Measurements from ENCODE around the gene NXPH4. TPM values are rescaled to one million over a fixed set of nuclear protein-coding genes. Genes with fewer than 3 reads are reported as not detected.

NXPH4 gene
- total and polyA plus RNA-seq, 4 donors, result 0.15 to 0.94 (median 0.48) TPM

DNA sequence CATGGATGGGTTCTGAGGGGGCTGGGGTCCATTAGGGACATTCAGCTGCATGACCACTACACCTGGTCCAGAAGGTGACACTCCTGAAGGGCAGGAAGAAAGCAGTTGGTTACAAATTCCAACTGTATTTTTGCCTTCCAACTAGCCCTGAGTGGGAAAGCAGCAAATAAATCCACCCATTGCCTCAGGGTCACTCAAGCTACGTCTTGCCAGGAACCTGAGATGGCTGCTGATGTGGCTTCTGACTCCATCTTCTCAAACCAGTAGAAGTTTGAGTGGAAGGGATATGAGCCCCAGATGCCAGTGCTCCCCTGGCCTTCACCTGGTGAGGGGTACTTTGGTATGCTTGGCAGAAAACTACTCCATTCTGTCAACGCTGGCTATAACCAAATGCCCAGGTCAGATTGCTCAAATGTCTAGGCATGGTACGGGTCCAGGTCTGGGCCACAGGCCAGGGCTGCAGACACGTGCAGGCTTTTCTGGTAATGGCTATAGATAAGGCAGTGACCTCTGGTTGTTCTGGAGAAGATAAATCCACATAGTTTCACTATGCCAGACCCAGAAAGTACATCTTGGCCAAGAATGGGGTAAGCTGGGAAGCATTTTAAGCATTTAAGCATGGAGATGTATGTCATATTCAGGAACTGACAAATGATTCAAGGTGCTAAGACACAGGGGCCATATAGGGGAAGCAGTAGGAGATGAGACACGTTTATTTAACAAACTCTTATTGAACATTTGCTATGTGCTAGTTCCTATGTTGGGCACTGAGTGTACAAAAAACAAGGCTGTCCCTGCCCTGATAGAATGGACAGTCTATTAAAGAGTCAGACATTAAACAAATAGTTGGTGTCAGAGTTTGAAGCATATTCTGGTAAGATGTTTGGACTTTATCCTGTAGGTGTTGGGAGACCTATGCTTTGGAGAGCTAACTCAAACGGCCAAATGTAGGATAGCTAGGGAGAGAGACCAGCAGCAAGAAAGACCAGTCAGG is 42.7 kb downstream of the NXPH4 start:
- Histone ChIP-seq H3K9me3 (ENCODE audit: control insufficient read depth in 4 of 4, insufficient read depth in 3 of 4, low read length in 3 of 4) (no peaks in the 10 kb centered on the region), H3K36me3 (ENCODE audit: control insufficient read depth in 4 of 4, insufficient read depth in 4 of 4, low read length in 4 of 4) (peaks cover 0 to 43% (median 34%) of the 10 kb centered on the region in 4 donors), H3K27me3 (ENCODE audit: control insufficient read depth in 3 of 3, insufficient read depth in 3 of 3, low read length in 2 of 3) (no peaks in the 10 kb centered on the region), H3K27ac (ENCODE audit: low read depth in 1 of 2, low read length in 1 of 2) (peak overlapping the region in 1 of 2 donors; percentile 90), H3K4me3 (no peak overlapping the region), H3K9ac (ENCODE audit: insufficient read depth in 1 of 2, low read length in 2 of 2) (no peak overlapping the region), H3K4me1 (ENCODE audit: control insufficient read depth in 5 of 5, insufficient read depth in 5 of 5, low read length in 5 of 5) (peaks cover 0 to 11% (median 0%) of the 10 kb centered on the region in 5 donors)
- DNase-seq (no peak), ATAC-seq (ENCODE audit: insufficient read depth, low FRiP score) (no peak)
- TF ChIP-seq, protein P1, sequence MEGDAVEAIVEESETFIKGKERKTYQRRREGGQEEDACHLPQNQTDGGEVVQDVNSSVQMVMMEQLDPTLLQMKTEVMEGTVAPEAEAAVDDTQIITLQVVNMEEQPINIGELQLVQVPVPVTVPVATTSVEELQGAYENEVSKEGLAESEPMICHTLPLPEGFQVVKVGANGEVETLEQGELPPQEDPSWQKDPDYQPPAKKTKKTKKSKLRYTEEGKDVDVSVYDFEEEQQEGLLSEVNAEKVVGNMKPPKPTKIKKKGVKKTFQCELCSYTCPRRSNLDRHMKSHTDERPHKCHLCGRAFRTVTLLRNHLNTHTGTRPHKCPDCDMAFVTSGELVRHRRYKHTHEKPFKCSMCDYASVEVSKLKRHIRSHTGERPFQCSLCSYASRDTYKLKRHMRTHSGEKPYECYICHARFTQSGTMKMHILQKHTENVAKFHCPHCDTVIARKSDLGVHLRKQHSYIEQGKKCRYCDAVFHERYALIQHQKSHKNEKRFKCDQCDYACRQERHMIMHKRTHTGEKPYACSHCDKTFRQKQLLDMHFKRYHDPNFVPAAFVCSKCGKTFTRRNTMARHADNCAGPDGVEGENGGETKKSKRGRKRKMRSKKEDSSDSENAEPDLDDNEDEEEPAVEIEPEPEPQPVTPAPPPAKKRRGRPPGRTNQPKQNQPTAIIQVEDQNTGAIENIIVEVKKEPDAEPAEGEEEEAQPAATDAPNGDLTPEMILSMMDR (IDR thresholded peaks at IDR 0.05; ENCODE audit: control extremely low read depth, extremely low read depth), result no peak
- WGBS, 2 donors, result 75 to 88% methylated on average over 6 of the region's 6 CpGs

DNA sequence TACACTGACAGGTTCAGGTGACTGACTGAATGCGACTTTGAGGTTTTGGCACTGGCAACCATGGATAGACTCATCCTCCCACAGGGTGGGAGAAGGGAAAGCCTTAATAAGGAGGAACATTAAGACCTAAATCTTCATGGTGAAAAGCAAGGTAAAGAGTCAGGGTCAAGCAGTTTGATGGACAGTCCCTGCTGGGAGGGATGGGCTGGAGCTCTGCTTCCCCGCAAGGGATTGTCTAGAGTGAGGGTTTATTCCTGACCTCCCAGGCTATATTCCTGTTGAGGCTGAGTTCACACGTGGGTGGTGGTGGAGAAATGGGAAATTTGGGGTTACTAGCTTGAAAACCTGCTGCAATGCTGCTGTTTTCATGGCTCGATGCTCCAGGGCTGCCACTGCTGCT is 43.8 kb downstream of the NXPH4 start:
- ATAC-seq (ENCODE audit: insufficient read depth, low FRiP score), result no peak
- H3K27me3 ChIP-seq (ENCODE audit: control insufficient read depth in 3 of 3, insufficient read depth in 3 of 3, low read length in 2 of 3), result no peaks in the 10 kb centered on the region
- 91% methylated on average over 4 of the region's 4 CpGs for WGBS, 2 donors
- H3K4me1 ChIP-seq (ENCODE audit: control insufficient read depth in 5 of 5, insufficient read depth in 5 of 5, low read length in 5 of 5), result peaks cover 0 to 11% (median 0%) of the 10 kb centered on the region in 5 donors
- H3K4me3 ChIP-seq, result no peak overlapping the region
- H3K27ac ChIP-seq (ENCODE audit: low read depth in 1 of 2, low read length in 1 of 2), result peak overlapping the region in 1 of 2 donors; percentile 60
- no peaks in the 10 kb centered on the region for H3K9me3 ChIP-seq (ENCODE audit: control insufficient read depth in 4 of 4, insufficient read depth in 3 of 4, low read length in 3 of 4)
- H3K9ac ChIP-seq (ENCODE audit: insufficient read depth in 1 of 2, low read length in 2 of 2), result no peak overlapping the region
- H3K36me3 ChIP-seq (ENCODE audit: control insufficient read depth in 4 of 4, insufficient read depth in 4 of 4, low read length in 4 of 4), result peaks cover 0 to 49% (median 31%) of the 10 kb centered on the region in 4 donors
- no peak for DNase-seq
- TF ChIP-seq, protein P1 (IDR thresholded peaks at IDR 0.05; ENCODE audit: control extremely low read depth, extremely low read depth), result no peak

DNA sequence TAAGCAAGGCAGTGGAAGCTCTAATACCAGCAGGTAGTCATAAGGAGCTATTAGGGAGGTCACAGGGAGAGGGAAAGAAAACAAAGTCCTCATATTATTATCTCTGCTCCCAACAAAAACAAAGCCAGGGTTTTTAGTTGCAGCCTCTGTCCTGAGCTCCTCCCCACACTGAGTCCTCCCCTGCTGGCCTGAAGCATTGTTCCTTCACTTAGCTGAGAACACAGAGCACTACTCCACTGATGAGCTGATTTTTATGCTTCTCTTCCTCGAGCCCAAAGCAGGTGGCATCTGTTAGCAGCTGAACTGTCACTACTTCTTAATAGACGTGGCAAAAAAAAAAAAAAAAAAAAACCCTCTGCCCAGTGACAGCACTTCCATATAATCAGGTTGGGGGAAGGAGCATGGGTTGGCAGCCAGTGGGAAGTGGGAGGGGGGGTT is 44.9 kb downstream of the NXPH4 start:
- peak overlapping the region in 1 of 2 donors; percentile 79 for H3K27ac ChIP-seq (ENCODE audit: low read depth in 1 of 2, low read length in 1 of 2)
- H3K9me3 ChIP-seq (ENCODE audit: control insufficient read depth in 4 of 4, insufficient read depth in 3 of 4, low read length in 3 of 4), result peaks cover 0 to under 1% (median 0%) of the 10 kb centered on the region in 4 donors
- no peak for ATAC-seq (ENCODE audit: insufficient read depth, low FRiP score)
- peaks cover 1 to 46% (median 28%) of the 10 kb centered on the region in 4 donors for H3K36me3 ChIP-seq (ENCODE audit: control insufficient read depth in 4 of 4, insufficient read depth in 4 of 4, low read length in 4 of 4)
- TF ChIP-seq, protein P1 (IDR thresholded peaks at IDR 0.05; ENCODE audit: control extremely low read depth, extremely low read depth), result no peak
- H3K9ac ChIP-seq (ENCODE audit: insufficient read depth in 1 of 2, low read length in 2 of 2), result no peak overlapping the region
- peaks cover 0 to 11% (median 0%) of the 10 kb centered on the region in 5 donors for H3K4me1 ChIP-seq (ENCODE audit: control insufficient read depth in 5 of 5, insufficient read depth in 5 of 5, low read length in 5 of 5)
- H3K27me3 ChIP-seq (ENCODE audit: control insufficient read depth in 3 of 3, insufficient read depth in 3 of 3, low read length in 2 of 3), result no peaks in the 10 kb centered on the region
- 66 to 75% methylated on average over 2 of the region's 2 CpGs for WGBS, 2 donors
- no peak overlapping the region for H3K4me3 ChIP-seq
- no peak for DNase-seq
